Neutrophil (primary cell): ENCODE results near the gene GTPBP1.
A peak's percentile ranks its signal among the peaks of the same experiment; 100 is the strongest.

Source experiments
- H3K27ac ChIP-seq: fragments of 200-600 bp; sonication (generic); 2 replicates; pipeline ENCODE4 v1.5.1; 2016; ENCODE audit warnings: mild to moderate bottlenecking, moderate library complexity
- H3K27me3 ChIP-seq: fragments of 200-600 bp; sonication (generic); 2 replicates; pipeline ENCODE4 v1.6.0; 2016; ENCODE audit warnings: mild to moderate bottlenecking
- H3K36me3 ChIP-seq: fragments of 200-600 bp; sonication (generic); 2 replicates; pipeline ENCODE4 v1.5.1; 2017
- H3K4me1 ChIP-seq, 2 experiments: fragments of 200-600 bp in 1 of 2; sonication (generic) in 1 of 2; 1 replicate in 1 of 2; 2 replicates in 1 of 2; pipeline versions ENCODE4 v1.5.1 to v1.6.1; 2013 to 2016; ENCODE audit warnings: low read depth in 1 of 2, low read length in 1 of 2, mild to moderate bottlenecking in 1 of 2, moderate library complexity in 1 of 2; ENCODE audit not compliant: control insufficient read depth in 1 of 2, insufficient read depth in 1 of 2
- H3K4me3 ChIP-seq, 2 experiments: fragments of 200-600 bp in 1 of 2; sonication (generic) in 1 of 2; 1 replicate in 1 of 2; 2 replicates in 1 of 2; pipeline ENCODE4 v1.5.1; 2013 to 2016; ENCODE audit warnings: low read depth in 1 of 2, low read length in 1 of 2, mild to moderate bottlenecking in 1 of 2, moderate library complexity in 1 of 2
- H3K9me3 ChIP-seq: fragments of 200-600 bp; sonication (generic); 2 replicates; pipeline ENCODE4 v1.5.1; 2016
- TF ChIP-seq, protein P1 (sequence below): fragments of 200-600 bp; sonication (generic); IDR thresholded peaks from 2 replicates; pipeline ENCODE4 v1.5.1; 2016; ENCODE audit warnings: antibody characterized with exemption

The GTPBP1 gene

DNA sequence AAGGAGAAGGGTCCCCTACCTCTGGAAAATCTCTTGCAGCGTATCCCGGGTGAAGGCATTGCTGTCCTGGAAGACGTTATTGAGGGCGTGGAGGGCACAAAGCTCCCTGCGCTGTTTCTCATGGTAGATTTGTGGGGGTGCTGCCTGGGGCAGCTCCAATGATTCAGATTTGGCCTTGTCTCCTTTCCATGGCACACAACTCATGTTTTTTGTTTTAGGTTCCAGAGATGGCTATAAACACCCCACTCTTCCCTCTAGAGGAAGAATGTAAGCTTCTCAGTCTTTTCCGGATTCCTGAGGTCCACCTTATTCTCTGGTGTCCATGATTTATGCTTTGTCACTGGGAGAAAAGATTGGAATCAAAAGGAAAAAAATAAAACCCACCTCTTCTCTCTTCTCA is 6.0 kb upstream of the GTPBP1 start:
- Histone ChIP-seq H3K27me3 (no peaks in the 10 kb centered on the region), H3K9me3 (no peaks in the 10 kb centered on the region), H3K36me3 (no peaks in the 10 kb centered on the region), H3K4me1 (peaks cover 36 to 41% of the 10 kb centered on the region in 2 experiments), H3K27ac (peak overlapping the region; percentile 98), H3K4me3 (peak overlapping the region; percentile 77 to 83)
- TF ChIP-seq, protein P1, sequence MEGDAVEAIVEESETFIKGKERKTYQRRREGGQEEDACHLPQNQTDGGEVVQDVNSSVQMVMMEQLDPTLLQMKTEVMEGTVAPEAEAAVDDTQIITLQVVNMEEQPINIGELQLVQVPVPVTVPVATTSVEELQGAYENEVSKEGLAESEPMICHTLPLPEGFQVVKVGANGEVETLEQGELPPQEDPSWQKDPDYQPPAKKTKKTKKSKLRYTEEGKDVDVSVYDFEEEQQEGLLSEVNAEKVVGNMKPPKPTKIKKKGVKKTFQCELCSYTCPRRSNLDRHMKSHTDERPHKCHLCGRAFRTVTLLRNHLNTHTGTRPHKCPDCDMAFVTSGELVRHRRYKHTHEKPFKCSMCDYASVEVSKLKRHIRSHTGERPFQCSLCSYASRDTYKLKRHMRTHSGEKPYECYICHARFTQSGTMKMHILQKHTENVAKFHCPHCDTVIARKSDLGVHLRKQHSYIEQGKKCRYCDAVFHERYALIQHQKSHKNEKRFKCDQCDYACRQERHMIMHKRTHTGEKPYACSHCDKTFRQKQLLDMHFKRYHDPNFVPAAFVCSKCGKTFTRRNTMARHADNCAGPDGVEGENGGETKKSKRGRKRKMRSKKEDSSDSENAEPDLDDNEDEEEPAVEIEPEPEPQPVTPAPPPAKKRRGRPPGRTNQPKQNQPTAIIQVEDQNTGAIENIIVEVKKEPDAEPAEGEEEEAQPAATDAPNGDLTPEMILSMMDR, result no peak

DNA sequence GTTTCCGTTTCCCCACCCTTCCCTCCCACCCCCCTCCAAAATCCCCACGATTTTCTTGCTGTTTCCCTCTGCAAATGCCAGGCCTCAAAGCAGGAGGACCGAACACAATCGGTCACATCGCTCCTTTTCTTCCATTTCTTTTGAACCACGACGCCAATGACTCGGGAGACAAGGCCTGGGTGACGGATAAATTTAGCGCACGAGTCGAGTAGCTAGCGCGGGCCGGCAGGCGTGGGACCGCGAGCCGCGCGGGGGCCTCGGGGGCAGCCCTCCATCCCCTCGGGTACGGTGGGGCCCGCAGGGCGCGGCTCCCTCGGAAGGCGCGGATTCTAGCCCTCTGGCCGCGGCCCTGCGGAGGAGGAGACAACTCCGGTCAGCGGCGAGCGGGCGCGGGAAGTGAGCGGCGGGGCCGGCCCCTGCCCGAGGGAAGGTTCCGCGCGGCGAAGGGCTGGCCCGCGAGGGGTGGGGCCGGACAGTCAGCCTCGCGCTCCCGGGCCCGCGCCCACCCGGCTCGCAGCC is 5.4 kb upstream of the GTPBP1 start:
- peak overlapping the region; percentile 98 for H3K27ac ChIP-seq
- no peaks in the 10 kb centered on the region for H3K36me3 ChIP-seq
- TF ChIP-seq, protein P1, result no peak
- H3K4me1 ChIP-seq, result peaks cover 42 to 45% of the 10 kb centered on the region in 2 experiments
- peak overlapping the region; percentile 77 to 83 for H3K4me3 ChIP-seq
- no peaks in the 10 kb centered on the region for H3K27me3 ChIP-seq
- H3K9me3 ChIP-seq, result no peaks in the 10 kb centered on the region

DNA sequence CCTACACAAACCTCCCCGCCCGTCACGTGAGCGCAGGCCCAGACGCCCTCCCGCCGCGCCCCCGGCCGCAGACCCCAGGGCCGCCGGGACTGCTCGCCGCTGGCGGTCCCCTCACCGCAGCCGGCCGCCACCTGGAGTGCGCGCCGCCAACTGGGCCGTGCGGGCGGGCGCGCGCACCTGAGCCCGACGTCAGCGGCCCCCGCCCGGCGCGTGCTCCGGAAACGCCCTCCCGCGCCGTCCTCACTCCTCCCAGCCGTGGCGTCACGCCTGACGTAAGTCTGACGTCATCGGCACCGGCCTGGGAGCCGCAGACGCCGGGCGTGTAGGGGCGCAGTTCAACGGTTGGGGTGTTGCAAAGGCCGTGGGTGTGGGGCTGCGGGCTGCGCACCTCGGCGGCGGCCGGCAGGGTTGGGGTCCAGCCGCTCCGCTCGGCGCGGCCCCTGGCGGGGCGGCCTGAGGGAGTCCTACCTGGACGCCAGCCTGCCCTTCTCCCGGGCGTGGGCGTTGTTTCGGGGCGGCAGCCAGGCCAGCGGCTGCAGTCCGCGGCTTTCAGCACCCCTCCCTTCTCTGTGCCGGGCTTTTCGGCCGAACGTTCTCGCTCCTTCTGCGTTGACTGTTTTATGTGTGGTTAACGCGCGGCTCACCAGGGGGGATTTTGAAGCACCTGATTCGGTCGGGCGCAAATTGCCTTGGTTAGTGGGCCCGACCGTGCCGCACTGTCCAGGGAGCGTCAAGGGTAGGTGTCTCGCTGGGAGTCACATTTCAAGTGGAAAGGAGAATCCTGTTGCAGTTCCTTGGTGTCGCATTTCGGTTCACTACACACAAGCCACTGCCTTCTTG is 4.7 kb upstream of the GTPBP1 start, which contains the start of gene JOSD1:
TSS of gene JOSD1 (minus strand) at position 155 of the 840 bp plus-strand sequence. CDS start 956 bp downstream, outside the sequence.
- TF ChIP-seq, protein P1, result peak; percentile 76
- Histone ChIP-seq H3K36me3 (no peaks in the 10 kb centered on the region), H3K9me3 (no peaks in the 10 kb centered on the region), H3K27me3 (no peaks in the 10 kb centered on the region), H3K4me3 (peak within 1 kb of the TSS; percentile 77 to 83), H3K27ac (peak within 1 kb of the TSS; percentile 98), H3K4me1 (peaks cover 42 to 45% of the 10 kb centered on the region in 2 experiments)

DNA sequence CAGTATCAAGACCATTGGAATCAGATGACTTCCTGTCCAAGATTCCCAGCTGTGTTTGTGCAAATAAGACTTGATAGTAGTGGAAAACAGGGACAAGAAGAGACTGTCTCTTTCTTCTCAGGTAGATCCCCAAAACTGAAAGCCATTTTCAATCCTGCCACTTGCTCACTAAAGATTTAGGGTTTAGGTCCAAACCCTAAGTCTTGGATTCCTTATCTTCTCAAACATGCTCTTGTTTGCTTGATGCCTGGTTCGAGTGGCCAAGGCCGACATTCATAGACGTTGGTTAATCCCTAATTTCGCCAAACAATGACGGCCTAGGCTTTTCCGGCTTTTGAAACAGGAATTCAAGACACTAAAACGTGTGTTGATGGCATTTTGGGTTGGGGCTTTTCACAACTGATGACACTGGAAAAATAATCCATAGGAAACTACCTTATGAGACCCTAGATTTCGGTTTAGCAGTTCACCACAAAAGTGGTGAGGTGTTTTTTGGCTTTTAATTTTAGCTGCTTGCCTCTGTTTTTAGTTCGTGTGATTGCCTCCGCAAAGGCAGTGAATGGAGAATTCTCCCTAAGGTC is 1.0 kb upstream of the GTPBP1 start:
- no peaks in the 10 kb centered on the region for H3K9me3 ChIP-seq
- peaks cover 56 to 58% of the 10 kb centered on the region in 2 experiments for H3K4me1 ChIP-seq
- H3K4me3 ChIP-seq, result peak overlapping the region; percentile 42 to 92

More for the DNA sequence above, 1.0 kb upstream of the GTPBP1 start:
- Histone ChIP-seq H3K27ac (peak overlapping the region; percentile 97), H3K36me3 (peaks cover 4% of the 10 kb centered on the region), H3K27me3 (no peaks in the 10 kb centered on the region)
- TF ChIP-seq, protein P1, result no peak
